IMR-90 (cell line): Measurements from ENCODE around the gene PWWP3B. TPM values are rescaled to one million over a fixed set of nuclear protein-coding genes. Genes with fewer than 3 reads are reported as not detected.

ENCODE experiments used
- ATAC-seq: fragments of 200-7000 bp; cut with Tn5 transposase; 2 replicates; pipeline ENCODE4 v1.9.1; 2020; ENCODE audit warnings: low read depth, mild to moderate bottlenecking, moderate library complexity
- BruUV-seq: library from RNA; stranded (reverse); fragments of 400-500 nt; replicated peaks from 2 replicates; lab custom pipeline; 2021; lab: Mats Ljungman, UMichigan
- CTCF ChIA-PET: fragments of 300-600 bp; formaldehyde crosslinking; extraction: SDS; loops from one replicate; lab custom pipeline; 2021; ENCODE audit warnings: antibody characterized with exemption; lab: Yijun Ruan, JAX
- POLR2A ChIA-PET: fragments of 300-600 bp; sonication (Branson Sonifier 250); formaldehyde crosslinking; loops from one replicate; lab custom pipeline; 2022; ENCODE audit warnings: antibody characterized with exemption; ENCODE audit not compliant: unreplicated experiment; lab: Charles Lee
- DNase-seq: peaks from one replicate; pipeline ENCODE4 v3.0.0; 2013
- H2AFZ ChIP-seq: replicated peaks from 2 replicates; pipeline ENCODE3; 2013; ENCODE audit warnings: low read length, mild to moderate bottlenecking; ENCODE audit not compliant: poor library complexity
- H2AK5ac ChIP-seq: 2 replicates; pipeline ENCODE4 v1.6.1; 2013; ENCODE audit warnings: low read depth, low read length, inconsistent platforms
- H2AK9ac ChIP-seq: replicated peaks from 2 replicates; pipeline ENCODE3; 2013; ENCODE audit warnings: mild to moderate bottlenecking, low read depth, low read length, moderate library complexity; ENCODE audit not compliant: poor library complexity
- H2BK120ac ChIP-seq: 2 replicates; pipeline ENCODE4 v1.6.1; 2013; ENCODE audit warnings: low read depth, low read length, inconsistent platforms
- H2BK15ac ChIP-seq: 3 replicates; pipeline ENCODE4 v1.6.1; 2013; ENCODE audit warnings: low read depth, low read length, inconsistent platforms
- H2BK20ac ChIP-seq: 2 replicates; pipeline ENCODE4 v1.6.1; 2013; ENCODE audit warnings: low read depth, mild to moderate bottlenecking, inconsistent platforms, low read length, moderate library complexity
- H2BK5ac ChIP-seq: 2 replicates; pipeline ENCODE4 v1.6.1; 2013; ENCODE audit warnings: mild to moderate bottlenecking, low read depth, low read length, inconsistent platforms; ENCODE audit not compliant: poor library complexity, severe bottlenecking
- H3K14ac ChIP-seq: replicated peaks from 2 replicates; pipeline ENCODE4 v1.6.1; 2013; ENCODE audit warnings: low read depth, low read length, inconsistent platforms
- H3K18ac ChIP-seq: 2 replicates; pipeline ENCODE4 v1.6.1; 2013; ENCODE audit warnings: low read depth, low read length, control low read depth
- H3K23ac ChIP-seq: 2 replicates; pipeline ENCODE4 v1.6.1; 2013; ENCODE audit warnings: low read depth, low read length, inconsistent platforms
- H3K27ac ChIP-seq: 2 replicates; pipeline ENCODE4 v1.5.1; 2013; ENCODE audit warnings: mild to moderate bottlenecking, control low read depth, low read length; ENCODE audit not compliant: insufficient read depth
- H3K27me3 ChIP-seq: 2 replicates; pipeline ENCODE4 v1.6.1; 2013; ENCODE audit warnings: low read length; ENCODE audit not compliant: control insufficient read depth, insufficient read depth
- H3K36me3 ChIP-seq: 2 replicates; pipeline ENCODE4 v1.6.1; 2013; ENCODE audit warnings: low read length, mixed read lengths; ENCODE audit not compliant: control insufficient read depth, insufficient read depth
- H3K4ac ChIP-seq: 2 replicates; pipeline ENCODE4 v1.6.1; 2013; ENCODE audit warnings: low read depth, low read length, inconsistent platforms
- H3K4me1 ChIP-seq: 2 replicates; pipeline ENCODE4 v1.6.1; 2013; ENCODE audit warnings: low read length, mixed read lengths; ENCODE audit not compliant: control insufficient read depth, insufficient read depth
- H3K4me2 ChIP-seq: 2 replicates; pipeline ENCODE4 v1.6.1; 2013; ENCODE audit warnings: low read depth, mild to moderate bottlenecking, control low read depth, low read length, moderate library complexity
- H3K4me3 ChIP-seq: 2 replicates; pipeline ENCODE4 v1.5.1; 2013; ENCODE audit warnings: low read depth, mild to moderate bottlenecking, control low read depth, low read length, moderate library complexity; ENCODE audit not compliant: insufficient read depth
- H3K56ac ChIP-seq: 2 replicates; pipeline ENCODE4 v1.6.1; 2013; ENCODE audit warnings: low read length, inconsistent platforms; ENCODE audit not compliant: insufficient read depth; ENCODE audit errors: extremely low read depth
- H3K79me1 ChIP-seq, 2 experiments: 2 replicates each; pipeline ENCODE4 v1.6.1; 2013; ENCODE audit warnings: low read length in 2 of 2, inconsistent platforms in 1 of 2, low read depth in 1 of 2
- H3K9ac ChIP-seq: 2 replicates; pipeline ENCODE4 v1.6.1; 2013; ENCODE audit warnings: low read depth, low read length, control low read depth
- H3K9me1 ChIP-seq: 2 replicates; pipeline ENCODE4 v1.6.1; 2013; ENCODE audit warnings: low read length, inconsistent platforms; ENCODE audit not compliant: insufficient read depth
- H3K9me3 ChIP-seq: 2 replicates; pipeline ENCODE4 v1.6.1; 2013; ENCODE audit warnings: low read length; ENCODE audit not compliant: control insufficient read depth, insufficient read depth
- H4K20me1 ChIP-seq: 2 replicates; pipeline ENCODE4 v1.6.1; 2013; ENCODE audit warnings: low read length, inconsistent platforms; ENCODE audit not compliant: insufficient read depth
- H4K5ac ChIP-seq: 2 replicates; pipeline ENCODE4 v1.6.1; 2013; ENCODE audit warnings: mild to moderate bottlenecking, low read depth, low read length, control low read depth
- H4K8ac ChIP-seq, 2 experiments: 2 replicates each; pipeline ENCODE4 v1.6.1; 2013; ENCODE audit warnings: low read depth in 2 of 2, low read length in 2 of 2, control low read depth in 1 of 2, inconsistent platforms in 1 of 2
- H4K91ac ChIP-seq: 2 replicates; pipeline ENCODE4 v1.6.1; 2013; ENCODE audit warnings: low read depth, low read length, inconsistent platforms; ENCODE audit not compliant: insufficient read depth
- BHLHE40 ChIP-seq: fragments of 150-350 bp; IDR thresholded peaks from 2 replicates; pipeline ENCODE4 v1.6.1; 2016; ENCODE audit warnings: mild to moderate bottlenecking, low read depth, low read length
- CEBPB ChIP-seq: IDR thresholded peaks from 2 replicates; pipeline ENCODE4 v1.6.1; 2012; ENCODE audit warnings: low read depth, low read length, improper control_type of control experiment
- CHD1 ChIP-seq: IDR thresholded peaks from 2 replicates; pipeline ENCODE4 v1.6.1; 2012; ENCODE audit warnings: low read depth, low read length, improper control_type of control experiment
- ELK1 ChIP-seq: fragments of 150-350 bp; IDR thresholded peaks from 2 replicates; pipeline ENCODE4 v1.6.1; 2016; ENCODE audit warnings: low read depth, mild to moderate bottlenecking, low read length, moderate library complexity, borderline replicate concordance
- FOS ChIP-seq: fragments of 150-350 bp; IDR thresholded peaks from 2 replicates; pipeline ENCODE4 v1.6.1; 2016; ENCODE audit warnings: low read depth, low read length
- MAFK ChIP-seq: IDR thresholded peaks from 2 replicates; pipeline ENCODE4 v1.6.1; 2012; ENCODE audit warnings: low read depth, low read length, improper control_type of control experiment
- MAZ ChIP-seq: IDR thresholded peaks from 2 replicates; pipeline ENCODE4 v1.6.1; 2012; ENCODE audit warnings: low read depth, mild to moderate bottlenecking, low read length, improper control_type of control experiment, moderate library complexity, borderline replicate concordance
- MXI1 ChIP-seq: IDR thresholded peaks from 2 replicates; pipeline ENCODE4 v1.6.1; 2012; ENCODE audit warnings: low read depth, mild to moderate bottlenecking, low read length, moderate library complexity, borderline replicate concordance
- NFE2L2 ChIP-seq: fragments of 150-350 bp; IDR thresholded peaks from 2 replicates; pipeline ENCODE4 v1.6.1; 2016; ENCODE audit warnings: low read depth, mild to moderate bottlenecking, low read length
- POLR2A ChIP-seq: IDR thresholded peaks from 2 replicates; pipeline ENCODE4 v1.6.1; 2012; ENCODE audit warnings: mild to moderate bottlenecking, low read depth, low read length
- RAD21 ChIP-seq: IDR thresholded peaks from 2 replicates; pipeline ENCODE4 v1.6.1; 2012; ENCODE audit warnings: low read length, improper control_type of control experiment
- RCOR1 ChIP-seq: IDR thresholded peaks from 2 replicates; pipeline ENCODE4 v1.6.1; 2012; ENCODE audit warnings: mild to moderate bottlenecking, low read length, improper control_type of control experiment; ENCODE audit not compliant: insufficient replicate concordance
- RFX5 ChIP-seq: IDR thresholded peaks from 2 replicates; pipeline ENCODE4 v1.8.0; 2012; ENCODE audit warnings: low read depth, mild to moderate bottlenecking, low read length, moderate library complexity
- SMC3 ChIP-seq: fragments of 150-350 bp; IDR thresholded peaks from 2 replicates; pipeline ENCODE4 v1.6.1; 2016; ENCODE audit warnings: low read depth, mild to moderate bottlenecking, antibody characterized with exemption, low read length, moderate library complexity
- WGBS, 2 experiments: methylation state at CpG; one replicate each; pipeline versions ENCODE4 v1.1.5 to v1.1.7; 2013; ENCODE audit warnings: missing lambda C conversion rate in 2 of 2; ENCODE audit not compliant: insufficient read length in 1 of 2; ENCODE audit errors: extremely low coverage in 2 of 2; 5-methylcytosine and 5-hydroxymethylcytosine counted together
- dilution Hi-C: fragments of 300-500 bp; cut with HindIII; formaldehyde crosslinking; loops from one replicate; pipeline ENCODE4 v1.14.3; 2018; ENCODE audit warnings: low sequenced_read_pairs; ENCODE audit not compliant: unreplicated experiment
- in situ Hi-C: fragments of 300-500 bp; cut with MboI; formaldehyde crosslinking; loops from 3 replicates; pipeline ENCODE4 v1.14.3; 2019; ENCODE audit warnings: low sequenced_read_pairs, inconsistent platforms, mixed read lengths
- intact Hi-C: fragments of 100-400 bp; cut with micrococcal nuclease; formaldehyde crosslinking; loops from 2 replicates; pipeline ENCODE4 v1.10.0; 2022
- polyA plus RNA-seq, 3 experiments: library from polyadenylated mRNA; depleted of rRNA; stranded (reverse); fragments of >200 nt; gene quantifications; 2 replicates each; pipeline ENCODE4 v1.2.3, GENCODE V29; 2012; ENCODE audit warnings: low replicate concordance in 1 of 3
- total RNA-seq: library from RNA; depleted of rRNA; stranded (reverse); fragments of >200 nt; gene quantifications from 2 replicates; pipeline ENCODE4 v1.2.3, GENCODE V29; 2012
- TF ChIP-seq, protein P1 (sequence below): fragments of 150-350 bp; IDR thresholded peaks from 2 replicates; pipeline ENCODE4 v1.6.1; 2017; ENCODE audit warnings: mild to moderate bottlenecking, antibody characterized with exemption, low read length, low read depth
- TF ChIP-seq, protein P2 (sequence below): conservative IDR thresholded peaks from 2 replicates; pipeline ENCODE4 v1.5.1; 2012; ENCODE audit warnings: mild to moderate bottlenecking, low read depth, low read length, improper control_type of control experiment

The PWWP3B gene
- total and polyA plus RNA-seq, 2 of the 4 experiments (the other 2 are of a cell fraction), result not detected

DNA sequence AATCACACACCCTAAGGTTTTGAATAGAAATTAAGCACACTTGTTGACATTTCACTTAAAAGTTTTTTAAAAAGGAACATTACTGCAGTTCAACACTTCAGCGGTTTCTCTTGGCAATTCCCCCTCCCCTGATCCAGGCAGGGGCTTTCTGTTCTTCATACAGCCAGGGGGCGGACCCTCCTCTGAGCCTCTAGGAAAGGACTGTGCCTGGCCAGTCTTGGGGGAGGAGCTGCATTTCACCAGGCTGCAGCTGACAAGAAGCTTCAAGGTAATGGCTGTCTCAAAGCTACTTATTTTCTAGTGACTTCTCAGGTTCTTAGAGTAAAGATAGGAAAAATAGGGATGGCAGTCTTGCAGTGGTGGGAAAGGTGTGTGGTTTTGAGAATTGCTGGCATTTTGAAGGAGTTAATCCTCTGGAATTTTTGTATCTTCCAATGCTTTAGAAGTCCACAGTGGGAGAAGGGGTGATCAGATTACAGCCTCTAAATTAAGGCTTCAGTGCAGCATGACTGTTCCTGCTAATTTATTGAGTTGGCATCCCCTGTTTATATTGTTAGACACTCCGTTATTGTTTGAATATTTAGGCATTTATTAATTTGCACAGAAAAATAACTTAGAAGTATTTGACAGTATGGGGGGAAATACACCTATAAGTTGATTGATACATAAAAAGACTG is 33.5 kb downstream of the PWWP3B start:
- intact Hi-C loops, result no loop called here

More for the DNA sequence above, 33.5 kb downstream of the PWWP3B start:
- Histone ChIP-seq H3K27ac (no peak overlapping the region), H3K36me3 (no peaks in the 10 kb centered on the region), H4K8ac (no peak overlapping the region), H3K4me2 (no peak overlapping the region), H3K14ac (no peak overlapping the region), H4K5ac (no peak overlapping the region), H3K9me3 (no peaks in the 10 kb centered on the region; the same call in 1 of the 2 replicates), H2AK5ac (no peak overlapping the region), H3K4ac (no peak overlapping the region), H2AFZ (no peak overlapping the region), H2BK20ac (no peak overlapping the region), H2BK5ac (no peak overlapping the region), H3K9ac (no peak overlapping the region), H3K18ac (no peak overlapping the region), H3K27me3 (no peaks in the 10 kb centered on the region; the same call in 1 of the 2 replicates), H3K4me1 (no peaks in the 10 kb centered on the region), H4K20me1 (no peaks in the 10 kb centered on the region), H3K9me1 (no peaks in the 10 kb centered on the region), H4K91ac (no peak overlapping the region), H2AK9ac (no peak overlapping the region), H3K79me1 (no peaks in the 10 kb centered on the region), H2BK120ac (no peak overlapping the region), H3K56ac (no peak overlapping the region), H2BK15ac (no peak overlapping the region), H3K4me3 (no peak overlapping the region), H3K23ac (no peak overlapping the region)
- ChIA-PET CTCF (no interaction called here), POLR2A (no interaction called here)
- ATAC-seq (no peak), DNase-seq (no peak)
- no peak for TF ChIP-seq CEBPB
- no peak for TF ChIP-seq BHLHE40
- TF ChIP-seq, protein P1, sequence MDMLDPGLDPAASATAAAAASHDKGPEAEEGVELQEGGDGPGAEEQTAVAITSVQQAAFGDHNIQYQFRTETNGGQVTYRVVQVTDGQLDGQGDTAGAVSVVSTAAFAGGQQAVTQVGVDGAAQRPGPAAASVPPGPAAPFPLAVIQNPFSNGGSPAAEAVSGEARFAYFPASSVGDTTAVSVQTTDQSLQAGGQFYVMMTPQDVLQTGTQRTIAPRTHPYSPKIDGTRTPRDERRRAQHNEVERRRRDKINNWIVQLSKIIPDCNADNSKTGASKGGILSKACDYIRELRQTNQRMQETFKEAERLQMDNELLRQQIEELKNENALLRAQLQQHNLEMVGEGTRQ, result no peak
- TF ChIP-seq CHD1, result no peak
- TF ChIP-seq SMC3, result no peak
- no peak for TF ChIP-seq MAZ
- no peak for TF ChIP-seq FOS
- no peak for TF ChIP-seq MXI1
- no peak for TF ChIP-seq POLR2A
- no peak for TF ChIP-seq ELK1
- TF ChIP-seq RCOR1, result no peak
- TF ChIP-seq, protein P2, sequence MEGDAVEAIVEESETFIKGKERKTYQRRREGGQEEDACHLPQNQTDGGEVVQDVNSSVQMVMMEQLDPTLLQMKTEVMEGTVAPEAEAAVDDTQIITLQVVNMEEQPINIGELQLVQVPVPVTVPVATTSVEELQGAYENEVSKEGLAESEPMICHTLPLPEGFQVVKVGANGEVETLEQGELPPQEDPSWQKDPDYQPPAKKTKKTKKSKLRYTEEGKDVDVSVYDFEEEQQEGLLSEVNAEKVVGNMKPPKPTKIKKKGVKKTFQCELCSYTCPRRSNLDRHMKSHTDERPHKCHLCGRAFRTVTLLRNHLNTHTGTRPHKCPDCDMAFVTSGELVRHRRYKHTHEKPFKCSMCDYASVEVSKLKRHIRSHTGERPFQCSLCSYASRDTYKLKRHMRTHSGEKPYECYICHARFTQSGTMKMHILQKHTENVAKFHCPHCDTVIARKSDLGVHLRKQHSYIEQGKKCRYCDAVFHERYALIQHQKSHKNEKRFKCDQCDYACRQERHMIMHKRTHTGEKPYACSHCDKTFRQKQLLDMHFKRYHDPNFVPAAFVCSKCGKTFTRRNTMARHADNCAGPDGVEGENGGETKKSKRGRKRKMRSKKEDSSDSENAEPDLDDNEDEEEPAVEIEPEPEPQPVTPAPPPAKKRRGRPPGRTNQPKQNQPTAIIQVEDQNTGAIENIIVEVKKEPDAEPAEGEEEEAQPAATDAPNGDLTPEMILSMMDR, result no peak
- no peak for TF ChIP-seq RFX5
- no peak for TF ChIP-seq MAFK
- no peak for TF ChIP-seq RAD21
- TF ChIP-seq NFE2L2, result no peak
- in situ Hi-C loops (no loop called here), dilution Hi-C loops (no loop called here)
- WGBS, 2 experiments, result no CpG with 5 or more reads among the region's 3 CpGs
- BruUV-seq, result no TSS peak
